SU-DHL-6 (cell line): Measurements from ENCODE around the gene AQP9.

Experiments
- EZH2phosphoT487 ChIP-seq: fragments of 200-600 bp; sonication (generic), shearing (Covaris generic); conservative IDR thresholded peaks from 2 replicates; pipeline ENCODE4 v1.6.1; 2018; ENCODE audit warnings: mild to moderate bottlenecking, antibody characterized with exemption, low read length, moderate library complexity, mixed read lengths
- TF ChIP-seq, protein P1 (sequence below): fragments of 200-600 bp; sonication (generic); IDR thresholded peaks from one replicate; pipeline ENCODE4 v1.5.1; 2017; ENCODE audit warnings: antibody characterized with exemption, mild to moderate bottlenecking, low read length, moderate library complexity; ENCODE audit not compliant: insufficient read depth, poor library complexity, severe bottlenecking

DNA sequence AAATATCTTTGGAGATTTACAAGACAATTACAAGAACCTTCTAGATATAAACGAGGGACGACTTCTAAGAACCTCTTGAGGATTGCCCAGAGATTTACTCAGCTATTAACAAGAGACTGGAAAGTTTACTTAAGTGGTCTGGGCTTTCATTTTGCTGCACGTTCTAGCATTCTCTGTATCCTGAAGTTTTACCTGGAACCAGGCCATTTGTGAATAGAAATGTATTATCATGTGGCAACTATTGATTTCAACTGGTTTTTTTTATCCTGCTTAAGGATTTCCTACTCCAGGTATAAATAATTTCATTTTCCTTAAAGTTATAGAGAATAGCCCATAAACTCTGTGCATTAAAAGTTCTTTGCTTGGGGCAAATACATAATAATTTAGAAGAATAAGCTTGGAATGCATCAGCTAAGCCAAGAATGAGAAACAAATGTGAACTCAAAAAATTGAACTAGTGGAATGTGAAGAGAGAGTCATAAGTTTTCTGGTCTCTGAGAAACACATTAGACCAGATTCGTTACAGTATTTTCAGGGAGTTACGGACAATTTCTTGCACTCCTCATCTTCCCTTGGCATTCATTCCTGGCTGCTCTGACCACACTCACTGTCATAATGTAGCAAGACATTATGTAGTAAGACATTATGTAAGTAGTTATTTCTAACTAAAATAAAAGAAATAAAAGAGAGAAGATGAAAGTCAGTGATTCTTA, 1.3 kb downstream of the AQP9 start:
- TF ChIP-seq, protein P1, sequence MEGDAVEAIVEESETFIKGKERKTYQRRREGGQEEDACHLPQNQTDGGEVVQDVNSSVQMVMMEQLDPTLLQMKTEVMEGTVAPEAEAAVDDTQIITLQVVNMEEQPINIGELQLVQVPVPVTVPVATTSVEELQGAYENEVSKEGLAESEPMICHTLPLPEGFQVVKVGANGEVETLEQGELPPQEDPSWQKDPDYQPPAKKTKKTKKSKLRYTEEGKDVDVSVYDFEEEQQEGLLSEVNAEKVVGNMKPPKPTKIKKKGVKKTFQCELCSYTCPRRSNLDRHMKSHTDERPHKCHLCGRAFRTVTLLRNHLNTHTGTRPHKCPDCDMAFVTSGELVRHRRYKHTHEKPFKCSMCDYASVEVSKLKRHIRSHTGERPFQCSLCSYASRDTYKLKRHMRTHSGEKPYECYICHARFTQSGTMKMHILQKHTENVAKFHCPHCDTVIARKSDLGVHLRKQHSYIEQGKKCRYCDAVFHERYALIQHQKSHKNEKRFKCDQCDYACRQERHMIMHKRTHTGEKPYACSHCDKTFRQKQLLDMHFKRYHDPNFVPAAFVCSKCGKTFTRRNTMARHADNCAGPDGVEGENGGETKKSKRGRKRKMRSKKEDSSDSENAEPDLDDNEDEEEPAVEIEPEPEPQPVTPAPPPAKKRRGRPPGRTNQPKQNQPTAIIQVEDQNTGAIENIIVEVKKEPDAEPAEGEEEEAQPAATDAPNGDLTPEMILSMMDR: no peak
- TF ChIP-seq EZH2phosphoT487: no peak
